GM18517 (cell line): ENCODE results near the gene RERGL.
"Not testable (repeated sequence)": the region's sequence is repeated elsewhere in the genome, so short reads cannot be mapped to it uniquely, and the experiment has no call there.

Experiments
- ATAC-seq: cut with Tn5 transposase; IDR thresholded peaks from one replicate; pipeline ENCODE4 v1.9.1; 2021; ENCODE audit warnings: mild to moderate bottlenecking, moderate library complexity; ENCODE audit not compliant: unreplicated experiment

Gene RERGL

DNA sequence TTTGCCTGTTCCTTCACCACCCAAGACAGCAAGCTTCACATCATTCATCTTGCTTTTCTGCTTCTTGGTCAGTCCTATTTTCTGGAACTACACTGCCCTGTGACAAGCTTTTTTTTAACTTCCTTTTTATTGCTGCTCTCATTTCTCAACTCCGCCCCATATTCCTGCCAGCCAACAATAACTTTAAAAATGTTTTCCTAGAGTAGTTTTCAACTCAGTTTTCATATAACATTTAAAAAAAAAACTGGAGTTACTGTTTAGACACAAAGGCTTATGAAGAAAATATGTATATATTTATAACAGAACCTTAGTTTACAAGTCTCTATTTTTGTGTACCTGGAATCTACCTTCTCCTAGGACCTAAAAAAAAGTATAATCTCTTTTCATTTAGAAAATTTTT, at the start of gene RERGL:
TSS of gene RERGL (minus strand) at position 101 of the 400 bp plus-strand sequence. CDS start at position 48, 53 bp downstream.
- ATAC-seq = no peak

- ATAC-seq = no peak
Observed at GRCh38 chr12:18139254-18139653, 49.3 kb upstream of the RERGL start.

DNA sequence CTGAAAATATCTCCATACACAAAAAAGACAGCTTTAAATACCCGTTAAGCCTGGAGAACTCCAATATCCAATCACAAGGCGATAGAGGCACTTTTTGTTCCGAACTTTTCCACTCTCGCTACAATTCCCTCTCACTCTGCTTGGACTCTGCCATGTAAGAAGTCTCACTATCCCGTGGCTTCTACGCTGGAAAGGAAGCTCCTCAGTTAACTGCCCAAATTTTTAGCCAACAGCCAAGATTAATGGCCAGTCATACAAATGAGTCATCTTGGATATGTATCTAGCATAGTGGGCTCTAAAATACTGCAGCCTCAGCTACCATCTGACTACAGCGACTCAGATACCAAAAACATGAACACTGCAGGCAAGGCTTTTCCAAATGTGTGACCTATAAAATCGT, 45.5 kb upstream of the RERGL start:
- ATAC-seq = no peak

DNA sequence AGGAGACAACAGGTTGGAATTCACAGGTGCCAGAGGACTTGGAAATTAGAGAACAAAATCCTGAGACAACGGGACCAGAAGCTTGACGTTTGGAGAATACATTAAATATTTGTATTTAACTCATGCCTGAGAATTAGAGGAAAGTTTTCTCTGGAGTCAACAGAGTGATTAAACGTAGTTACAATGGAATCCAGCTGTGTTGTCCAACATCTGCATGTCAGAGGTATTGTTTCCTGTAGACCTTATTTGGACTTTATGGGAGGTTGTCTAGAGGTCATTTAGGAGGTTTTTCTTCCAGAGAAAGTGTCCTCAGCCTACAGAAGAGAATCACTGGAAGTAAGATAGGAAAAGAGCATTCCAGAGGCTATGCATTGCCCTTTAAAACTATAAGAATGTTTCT, 45.1 kb upstream of the RERGL start:
- ATAC-seq = no peak

DNA sequence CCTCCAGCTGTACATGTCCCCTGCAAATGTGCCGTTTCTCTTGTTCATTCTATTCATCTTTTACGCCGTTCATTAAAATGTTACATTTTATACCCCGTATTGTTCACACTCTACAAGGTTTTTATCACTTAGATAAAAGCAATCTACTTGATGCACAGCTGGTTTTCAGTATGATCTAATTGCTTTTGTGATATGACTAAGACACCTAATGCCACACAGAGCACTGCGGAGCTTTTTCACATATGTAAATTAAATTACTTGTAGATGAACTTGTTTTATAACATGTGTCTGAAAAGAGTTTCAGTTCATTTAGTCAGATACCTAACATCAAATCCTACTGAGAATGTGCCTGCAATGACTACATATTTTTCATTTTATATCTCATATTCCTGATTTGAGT, 40.9 kb upstream of the RERGL start:
- ATAC-seq = no peak

DNA sequence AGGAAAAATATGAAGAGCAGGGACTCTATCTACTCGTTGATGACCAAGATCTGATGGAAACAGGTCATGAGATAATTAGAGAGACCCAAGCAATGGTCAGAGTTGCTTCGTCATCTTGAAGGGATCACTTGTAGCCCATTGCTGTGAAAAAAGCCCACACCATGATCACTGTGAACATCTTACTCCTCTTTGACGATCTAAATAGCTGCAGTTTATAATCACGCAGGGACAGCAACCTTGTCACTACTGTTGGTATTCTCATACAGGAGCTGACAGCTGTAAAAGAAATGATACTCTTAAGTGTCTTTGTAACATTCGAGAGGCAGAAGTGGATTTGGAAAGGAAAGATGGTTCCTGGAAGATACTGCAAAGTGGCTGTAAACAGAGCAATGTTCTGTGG, 33.7 kb upstream of the RERGL start:
- no peak for ATAC-seq

GRCh38 chr12:18120899-18121298, 30.9 kb upstream of the RERGL start:
- ATAC-seq = no peak

DNA sequence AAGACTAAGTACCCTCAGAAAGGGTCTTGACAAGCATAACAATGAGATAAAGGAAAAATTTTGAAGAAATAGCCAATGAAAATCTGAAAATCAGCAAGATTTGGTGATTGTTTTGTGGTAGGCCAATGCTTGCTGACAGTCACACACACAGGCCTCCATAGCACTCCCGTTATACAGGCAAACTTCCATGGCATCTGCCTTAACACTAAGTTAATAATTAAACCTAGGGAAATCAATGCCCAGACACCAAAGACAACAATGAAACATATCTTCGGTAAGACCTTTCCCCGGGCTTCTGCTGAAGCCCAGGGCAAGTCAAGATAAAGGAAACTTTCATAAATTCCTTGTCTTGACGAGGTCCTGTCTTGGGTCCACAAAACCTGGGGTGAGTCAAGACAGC, 18.6 kb upstream of the RERGL start:
- no peak for ATAC-seq

DNA sequence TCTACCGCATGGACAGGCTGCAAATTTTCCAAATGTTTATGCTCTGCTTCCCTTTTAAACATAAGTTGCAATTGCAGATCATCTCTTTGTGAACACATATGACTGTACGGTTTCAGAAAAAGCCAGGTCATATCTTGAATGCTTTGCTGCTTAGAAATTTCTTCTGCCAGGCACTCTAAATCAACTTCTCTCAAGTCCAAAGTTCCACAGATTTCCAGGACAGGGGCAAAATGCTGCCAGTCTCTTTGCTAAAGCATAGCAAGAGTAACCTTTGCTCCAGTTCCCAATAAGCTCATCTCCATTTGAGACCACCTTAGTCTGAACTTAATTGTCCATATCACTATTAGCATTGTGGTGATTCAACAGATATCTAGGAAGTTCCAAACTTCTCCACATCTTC, 13.6 kb upstream of the RERGL start:
- no peak for ATAC-seq

DNA sequence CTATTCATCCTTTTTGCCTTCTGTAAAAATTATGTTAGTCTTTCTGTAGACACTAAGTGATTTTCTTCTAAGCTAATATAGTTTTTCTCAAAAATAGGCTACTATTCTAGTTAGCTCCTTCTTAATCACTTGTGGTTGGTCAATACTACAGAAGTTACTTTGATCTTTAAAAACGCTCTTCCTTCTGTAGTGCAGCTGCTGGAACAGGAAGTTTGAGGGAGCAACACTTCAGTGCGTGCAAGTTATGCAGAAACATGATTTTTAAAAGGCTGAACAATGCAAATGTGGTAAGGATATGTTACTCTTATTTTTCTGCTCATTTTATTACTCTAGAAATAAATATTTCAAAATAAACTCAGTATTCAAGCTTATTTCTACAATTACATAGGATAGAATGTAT, 11.1 kb upstream of the RERGL start:
- no peak for ATAC-seq

GRCh38 chr12:18084080-18084479, 5.9 kb downstream of the RERGL start:
- ATAC-seq = no peak

- ATAC-seq = no peak
Observed at GRCh38 chr12:18079541-18080246, 10.3 kb downstream of the RERGL start.

GRCh38 chr12:18074001-18074400, 16.0 kb downstream of the RERGL start:
- ATAC-seq = no peak

- no peak for ATAC-seq
Observed at GRCh38 chr12:18072723-18073122, 17.3 kb downstream of the RERGL start.

- no peak for ATAC-seq
Observed at GRCh38 chr12:18071336-18071735, 18.7 kb downstream of the RERGL start.

DNA sequence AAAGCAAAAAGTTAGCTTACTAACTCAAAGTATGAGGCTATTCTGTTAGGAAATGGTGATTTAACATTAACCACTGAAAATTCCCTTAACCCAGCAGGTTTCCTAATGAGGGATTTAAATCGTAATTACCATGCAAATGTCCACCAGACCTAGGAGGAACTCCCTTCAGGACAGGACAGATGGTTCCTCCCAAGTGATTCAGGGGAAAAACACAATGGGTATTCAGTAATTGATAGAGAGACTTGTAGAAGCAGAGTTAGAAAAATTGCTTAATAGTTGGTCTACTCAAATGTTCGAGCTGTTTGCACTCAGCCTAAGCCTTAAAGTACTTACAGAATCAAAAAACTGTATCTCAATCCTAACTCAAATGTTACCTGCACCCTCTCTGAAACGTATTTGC, 21.6 kb downstream of the RERGL start:
- no peak for ATAC-seq

GRCh38 chr12:18066666-18067065, 23.3 kb downstream of the RERGL start:
- no peak for ATAC-seq

GRCh38 chr12:18062867-18063266, 27.1 kb downstream of the RERGL start:
- not testable (repeated sequence) for ATAC-seq

GRCh38 chr12:18057051-18057450, 32.9 kb downstream of the RERGL start:
- no peak for ATAC-seq

- ATAC-seq = no peak
Observed at GRCh38 chr12:18054925-18055619, 34.9 kb downstream of the RERGL start.

DNA sequence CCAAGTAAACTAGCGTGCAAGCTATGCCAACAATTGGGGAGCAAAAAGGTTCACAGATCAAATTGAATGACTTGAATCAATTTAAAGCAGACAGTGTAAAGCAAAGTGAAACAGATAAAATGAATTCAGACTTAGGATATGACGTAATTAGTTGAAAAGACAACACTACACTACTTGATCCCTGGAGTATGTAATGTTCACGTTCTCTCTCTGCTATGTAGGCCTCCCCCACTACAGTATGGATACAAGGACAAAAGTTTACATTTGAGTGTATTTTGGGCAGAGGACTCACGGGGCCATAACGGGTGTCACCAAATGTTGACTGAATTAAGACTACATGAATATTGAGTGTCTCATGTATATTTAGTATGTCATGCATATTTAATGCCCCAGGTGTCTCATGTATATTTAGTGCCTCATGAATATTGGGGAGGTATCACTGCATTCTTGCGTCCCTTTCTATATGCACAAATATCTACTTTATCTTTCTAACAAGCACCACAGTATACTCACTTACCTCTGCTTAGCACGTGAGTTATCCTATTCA, 44.5 kb downstream of the RERGL start:
- no peak for ATAC-seq

DNA sequence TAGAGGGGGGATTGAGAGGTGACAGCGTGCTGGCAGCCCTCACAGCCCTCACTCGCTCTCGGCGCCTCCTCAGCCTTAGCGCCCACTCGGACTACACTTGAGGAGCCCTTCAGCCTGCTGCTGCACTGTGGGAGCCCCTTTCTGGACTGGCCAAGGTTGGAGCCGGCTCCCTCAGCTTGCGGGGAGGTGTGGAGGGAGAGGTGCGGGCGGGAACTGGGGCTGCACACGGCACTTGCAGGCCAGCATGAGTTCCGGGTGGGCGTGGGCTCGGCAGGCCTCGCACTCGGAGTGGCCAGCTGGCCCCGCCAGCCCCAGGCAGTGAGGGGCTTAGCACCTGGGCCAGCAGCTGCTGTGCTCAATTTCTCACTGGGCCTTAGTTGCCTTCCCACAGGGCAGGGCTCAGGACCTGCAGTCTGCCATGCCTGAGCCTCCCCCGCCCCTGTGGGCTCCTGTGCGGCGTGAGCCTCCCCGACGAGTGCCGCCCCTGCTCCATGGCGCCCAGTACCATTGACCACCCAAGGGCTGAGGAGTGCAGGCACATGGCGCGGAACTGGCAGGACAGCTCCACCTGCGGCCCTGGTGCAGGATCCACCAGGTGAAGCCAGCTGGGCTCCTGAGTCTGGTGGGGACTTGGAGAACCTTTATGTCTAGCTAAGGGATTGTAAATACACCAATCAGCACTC, 49.8 kb downstream of the RERGL start:
- ATAC-seq = not testable (repeated sequence)
